Fibroblast of pulmonary artery (primary cell): Measurements from ENCODE around the gene EHMT1.
A peak's percentile ranks its signal among the peaks of the same experiment; 100 is the strongest.
"Not testable (repeated sequence)": the region's sequence is repeated elsewhere in the genome, so short reads cannot be mapped to it uniquely, and the experiment has no call there.

Experiments
- DNase-seq: peaks from one replicate; pipeline ENCODE4 v3.0.0-alpha.2; 2010; ENCODE audit warnings: low read depth
- H3K4me3 ChIP-seq: replicated peaks from 2 replicates; pipeline ENCODE4 v1.5.1; 2011; ENCODE audit warnings: low read depth, mild to moderate bottlenecking, control low read depth, low read length, moderate library complexity
- TF ChIP-seq, protein P1 (sequence below): IDR thresholded peaks from 2 replicates; pipeline ENCODE4 v1.5.1; 2011; ENCODE audit warnings: mild to moderate bottlenecking, control low read depth, low read length, inconsistent platforms; ENCODE audit errors: missing control alignments

Gene EHMT1

DNA sequence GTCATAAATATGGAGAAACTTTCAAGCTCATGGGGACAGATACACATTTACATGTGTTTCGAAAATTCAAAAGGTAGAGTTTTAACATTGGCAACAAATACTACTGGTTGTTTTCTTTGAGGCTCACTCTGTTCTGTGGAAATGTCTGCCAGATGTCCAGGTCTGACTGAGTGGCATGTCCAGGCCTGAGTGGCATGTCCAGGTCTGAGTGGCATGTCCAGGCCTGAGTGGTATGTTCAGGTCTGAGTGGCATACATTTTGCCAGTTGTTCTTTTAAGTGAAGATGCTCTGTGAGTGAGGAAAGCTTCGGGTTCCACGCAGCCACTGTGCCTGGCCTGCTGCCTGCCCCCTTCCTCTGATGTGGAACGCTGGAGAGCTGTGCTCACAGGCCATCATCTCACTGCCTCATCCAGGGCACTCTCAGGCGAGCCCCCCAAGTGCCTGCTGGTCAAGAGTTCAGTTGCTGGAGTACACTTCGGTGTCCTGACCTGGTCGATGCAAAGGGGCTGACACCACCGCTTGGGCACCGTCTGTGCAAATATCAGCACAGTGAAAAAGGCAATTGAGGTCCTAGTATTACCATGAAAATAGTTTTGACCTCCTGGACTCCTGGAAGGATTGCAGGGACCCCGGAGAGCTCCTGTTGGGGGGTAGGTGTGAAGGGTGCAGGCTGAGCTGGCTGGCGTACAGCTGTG, 89.9 kb downstream of the EHMT1 start:
- H3K4me3 ChIP-seq: no peak overlapping the region
- no peak for DNase-seq
- TF ChIP-seq, protein P1, sequence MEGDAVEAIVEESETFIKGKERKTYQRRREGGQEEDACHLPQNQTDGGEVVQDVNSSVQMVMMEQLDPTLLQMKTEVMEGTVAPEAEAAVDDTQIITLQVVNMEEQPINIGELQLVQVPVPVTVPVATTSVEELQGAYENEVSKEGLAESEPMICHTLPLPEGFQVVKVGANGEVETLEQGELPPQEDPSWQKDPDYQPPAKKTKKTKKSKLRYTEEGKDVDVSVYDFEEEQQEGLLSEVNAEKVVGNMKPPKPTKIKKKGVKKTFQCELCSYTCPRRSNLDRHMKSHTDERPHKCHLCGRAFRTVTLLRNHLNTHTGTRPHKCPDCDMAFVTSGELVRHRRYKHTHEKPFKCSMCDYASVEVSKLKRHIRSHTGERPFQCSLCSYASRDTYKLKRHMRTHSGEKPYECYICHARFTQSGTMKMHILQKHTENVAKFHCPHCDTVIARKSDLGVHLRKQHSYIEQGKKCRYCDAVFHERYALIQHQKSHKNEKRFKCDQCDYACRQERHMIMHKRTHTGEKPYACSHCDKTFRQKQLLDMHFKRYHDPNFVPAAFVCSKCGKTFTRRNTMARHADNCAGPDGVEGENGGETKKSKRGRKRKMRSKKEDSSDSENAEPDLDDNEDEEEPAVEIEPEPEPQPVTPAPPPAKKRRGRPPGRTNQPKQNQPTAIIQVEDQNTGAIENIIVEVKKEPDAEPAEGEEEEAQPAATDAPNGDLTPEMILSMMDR: no peak

DNA sequence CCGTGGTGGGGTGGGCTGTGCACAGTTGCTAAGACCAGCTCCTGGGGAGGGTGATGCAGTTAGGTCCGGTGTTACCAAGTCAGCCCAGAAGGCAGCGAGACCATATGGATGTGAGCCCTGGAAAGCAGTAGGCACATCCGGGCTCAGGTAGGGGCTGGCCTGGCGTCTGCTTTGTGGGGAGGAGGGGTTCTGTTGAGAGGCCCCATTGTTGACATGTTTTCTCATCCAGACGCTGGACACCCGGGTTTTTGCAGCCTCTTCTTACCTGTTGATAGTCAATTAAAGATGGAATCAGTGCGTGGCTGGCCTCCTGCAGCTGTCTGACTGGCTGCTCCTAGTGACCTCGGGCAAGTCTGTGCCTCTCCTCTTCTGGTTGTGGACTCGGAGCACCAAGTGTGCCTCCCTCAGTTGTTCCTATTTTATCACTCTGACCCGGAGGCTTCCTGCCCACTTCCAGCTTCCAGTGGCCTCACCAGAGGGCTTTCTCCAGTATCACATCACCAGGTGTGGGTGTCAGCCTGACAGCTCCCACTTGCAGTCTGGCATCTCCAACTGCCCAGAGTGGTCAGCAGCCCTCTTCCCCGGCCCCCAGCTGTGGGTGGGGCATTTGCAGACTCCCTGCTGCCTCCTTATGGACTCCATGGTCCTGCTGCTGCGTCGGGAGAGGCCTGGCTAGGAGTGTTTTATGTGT, 90.8 kb downstream of the EHMT1 start:
- TF ChIP-seq, protein P1: no peak
- H3K4me3 ChIP-seq: no peak overlapping the region
- DNase-seq: no peak

DNA sequence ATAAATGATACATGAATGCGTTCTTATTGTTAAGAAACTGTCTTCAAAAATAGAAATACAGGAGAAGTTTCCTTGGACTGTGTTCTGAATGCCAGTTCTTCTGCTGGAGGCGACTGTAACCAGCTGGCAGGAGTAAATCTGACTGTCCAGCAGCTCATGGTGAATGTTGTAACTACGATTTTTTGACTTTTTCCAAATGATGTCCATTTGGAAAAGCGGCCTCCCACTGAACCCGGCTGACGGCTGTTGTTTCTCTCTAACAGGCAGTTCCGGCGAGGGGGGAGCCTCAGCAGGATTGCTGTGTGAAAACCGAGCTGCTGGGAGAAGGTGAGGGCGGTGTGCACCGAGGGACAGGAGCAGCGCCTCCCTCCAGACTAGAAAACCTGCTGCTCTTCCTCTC, 91.9 kb downstream of the EHMT1 start:
- H3K4me3 ChIP-seq: no peak overlapping the region
- TF ChIP-seq, protein P1: no peak
- peak; percentile 46 for DNase-seq

DNA sequence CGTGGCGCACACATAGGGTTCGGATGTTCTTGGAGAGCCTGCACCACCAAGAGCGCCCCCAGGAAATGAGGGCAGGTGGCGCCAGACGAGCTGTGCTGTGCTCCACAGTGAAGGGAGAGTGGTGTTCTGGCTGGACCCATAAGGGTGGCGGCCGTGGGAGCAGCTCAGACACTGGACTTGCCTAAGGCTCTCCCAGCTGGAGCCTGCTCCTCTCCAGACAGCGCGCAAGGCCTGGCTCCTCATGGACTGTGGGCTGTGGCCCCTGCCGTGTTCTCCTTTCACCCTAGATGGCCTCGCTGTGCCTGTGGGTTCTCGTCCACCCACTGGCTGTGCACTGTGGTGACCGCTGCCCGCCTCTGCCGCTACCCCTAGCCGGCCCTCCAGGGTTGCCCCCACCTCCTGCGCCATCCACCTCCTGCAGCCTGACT, 92.9 kb downstream of the EHMT1 start:
- TF ChIP-seq, protein P1: no peak

DNA sequence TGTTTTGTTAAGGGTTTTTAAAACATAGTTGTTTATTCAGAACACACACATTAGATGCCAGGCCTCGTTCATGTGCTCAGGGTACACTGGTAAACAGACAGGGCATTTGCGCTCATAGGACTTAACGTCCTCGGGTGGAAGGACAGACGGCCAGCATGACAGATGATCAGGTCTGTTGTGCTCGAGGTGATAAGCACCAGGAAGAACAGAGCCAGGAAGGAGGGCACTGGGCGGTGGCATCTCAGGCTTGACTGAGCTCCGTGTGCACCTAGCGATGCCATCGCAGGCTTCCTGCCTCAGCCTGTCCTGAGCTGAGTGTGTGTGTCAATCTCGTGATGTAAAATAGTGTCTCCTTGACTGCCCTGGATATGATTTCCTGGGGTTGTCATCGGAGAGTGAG, 96.5 kb downstream of the EHMT1 start:
- no peak for DNase-seq
- no peak overlapping the region for H3K4me3 ChIP-seq
- TF ChIP-seq, protein P1: no peak

More for the DNA sequence above, 92.9 kb downstream of the EHMT1 start:
- no peak overlapping the region for H3K4me3 ChIP-seq
- DNase-seq: no peak

DNA sequence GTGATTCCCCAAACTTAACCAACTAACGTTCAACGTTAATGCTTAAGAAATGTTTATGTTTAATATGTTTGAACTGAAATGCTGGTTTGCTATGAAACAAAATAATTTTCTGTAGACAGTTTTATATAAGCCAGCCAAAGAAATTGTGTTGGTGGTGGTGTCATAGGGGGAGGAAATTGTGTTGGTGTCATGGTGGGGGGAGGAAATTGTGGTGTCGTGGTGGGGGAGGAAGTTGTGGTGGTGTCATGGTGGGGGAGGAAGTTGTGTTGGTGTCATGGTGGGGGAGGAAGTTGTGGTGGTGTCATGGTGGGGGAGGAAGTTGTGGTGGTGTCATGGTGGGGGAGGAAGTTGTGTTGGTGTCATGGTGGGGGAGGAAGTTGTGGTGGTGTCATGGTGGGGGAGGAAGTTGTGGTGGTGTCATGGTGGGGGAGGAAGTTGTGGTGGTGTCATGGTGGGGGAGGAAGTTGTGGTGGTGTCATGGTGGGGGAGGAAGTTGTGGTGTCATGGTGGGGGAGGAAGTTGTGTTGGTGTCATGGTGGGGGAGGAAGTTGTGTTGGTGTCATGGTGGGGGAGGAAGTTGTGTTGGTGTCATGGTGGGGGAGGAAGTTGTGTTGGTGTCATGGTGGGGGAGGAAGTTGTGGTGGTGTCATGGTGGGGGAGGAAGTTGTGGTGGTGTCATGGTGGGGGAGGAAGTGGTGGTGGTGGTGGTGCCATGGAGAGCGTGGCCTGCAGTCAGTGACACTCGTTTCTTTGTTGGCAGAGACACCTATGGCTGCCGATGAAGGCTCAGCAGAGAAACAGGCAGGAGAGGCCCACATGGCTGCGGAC, 97.3 kb downstream of the EHMT1 start:
- DNase-seq, H3K4me3 ChIP-seq: not testable (repeated sequence)

DNA sequence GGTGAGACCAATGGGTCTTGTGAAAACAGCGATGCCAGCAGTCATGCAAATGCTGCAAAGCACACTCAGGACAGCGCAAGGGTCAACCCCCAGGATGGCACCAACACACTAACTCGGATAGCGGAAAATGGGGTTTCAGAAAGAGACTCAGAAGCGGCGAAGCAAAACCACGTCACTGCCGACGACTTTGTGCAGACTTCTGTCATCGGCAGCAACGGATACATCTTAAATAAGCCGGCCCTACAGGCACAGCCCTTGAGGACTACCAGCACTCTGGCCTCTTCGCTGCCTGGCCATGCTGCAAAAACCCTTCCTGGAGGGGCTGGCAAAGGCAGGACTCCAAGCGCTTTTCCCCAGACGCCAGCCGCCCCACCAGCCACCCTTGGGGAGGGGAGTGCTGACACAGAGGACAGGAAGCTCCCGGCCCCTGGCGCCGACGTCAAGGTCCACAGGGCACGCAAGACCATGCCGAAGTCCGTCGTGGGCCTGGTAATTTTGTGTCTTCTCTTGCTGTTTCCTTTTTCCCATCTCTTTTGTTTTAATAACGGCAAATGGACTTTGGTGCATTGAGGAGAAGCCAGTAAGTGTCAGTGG, 98.0 kb downstream of the EHMT1 start:
- no peak overlapping the region for H3K4me3 ChIP-seq
- DNase-seq: no peak
- TF ChIP-seq, protein P1: no peak
